Type B pancreatic cell (in vitro differentiated cells): ENCODE measurements around the gene HOXA6. TPM values are rescaled to one million over a fixed set of nuclear protein-coding genes. Genes with fewer than 3 reads are reported as not detected.

Source experiments
- DNase-seq: peaks from one replicate; pipeline ENCODE4 v3.0.0; 2021; ENCODE audit warnings: mixed read lengths; ENCODE audit not compliant: unreplicated experiment; ENCODE audit errors: extremely low spot score
- H3K27ac Mint-ChIP-seq: 2 replicates; pipeline ENCODE4 v1.8.0; 2021; ENCODE audit warnings: mild to moderate bottlenecking, mixed read lengths
- H3K27me3 Mint-ChIP-seq: 2 replicates; pipeline ENCODE4 v1.8.0; 2021; ENCODE audit warnings: mixed read lengths
- H3K36me3 Mint-ChIP-seq: 2 replicates; pipeline ENCODE4 v1.8.0; 2021; ENCODE audit warnings: mixed read lengths
- H3K4me1 Mint-ChIP-seq: one replicate; pipeline ENCODE4 v1.8.0; 2021; ENCODE audit warnings: mixed read lengths; ENCODE audit not compliant: unreplicated experiment
- H3K4me3 Mint-ChIP-seq: 2 replicates; pipeline ENCODE4 v1.8.0; 2021; ENCODE audit warnings: mild to moderate bottlenecking, mixed read lengths
- H3K9me3 Mint-ChIP-seq: 2 replicates; pipeline ENCODE4 v1.8.0; 2021; ENCODE audit warnings: mixed read lengths
- CTCF ChIP-seq: fragments of 200-600 bp; sonication (generic); conservative IDR thresholded peaks from 2 replicates; pipeline ENCODE4 v1.5.0; 2021; ENCODE audit warnings: antibody characterized with exemption, mild to moderate bottlenecking
- total RNA-seq: library from RNA; stranded (reverse); gene quantifications from 2 replicates; pipeline ENCODE4 v1.2.1, GENCODE V29; 2021; ENCODE audit warnings: low replicate concordance

HOXA6 gene
- total RNA-seq, 1 donor from 2014 or later = 10.9 TPM

- H3K4me1 Mint-ChIP-seq = peaks cover 16% of the 10 kb centered on the region
These were observed 13.1 kb upstream of the HOXA6 start for GRCh38 chr7:27160546-27161213.

GRCh38 chr7:27160145-27160545, 12.6 kb upstream of the HOXA6 start:
- H3K4me3 Mint-ChIP-seq = peak overlapping the region; percentile 69
- H3K4me1 Mint-ChIP-seq = peaks cover 14% of the 10 kb centered on the region
- H3K27ac Mint-ChIP-seq = no peak overlapping the region
- H3K36me3 Mint-ChIP-seq = peaks cover 4% of the 10 kb centered on the region
- H3K9me3 Mint-ChIP-seq = peaks cover 5% of the 10 kb centered on the region
- no peak for DNase-seq
- TF ChIP-seq CTCF = no peak
- H3K27me3 Mint-ChIP-seq = peaks cover 90% of the 10 kb centered on the region

More at GRCh38 chr7:27160546-27161213, 13.1 kb upstream of the HOXA6 start:
- Mint-ChIP-seq H3K36me3 (peaks cover 4% of the 10 kb centered on the region), H3K27me3 (peaks cover 88% of the 10 kb centered on the region), H3K27ac (no peak overlapping the region), H3K4me3 (peak overlapping the region; percentile 83), H3K9me3 (peaks cover 5% of the 10 kb centered on the region)
- peak; percentile 99 for TF ChIP-seq CTCF
- peak; percentile 93 for DNase-seq

- peak overlapping the region; percentile 70 for H3K4me3 Mint-ChIP-seq
- no peak for TF ChIP-seq CTCF
- no peak overlapping the region for H3K27ac Mint-ChIP-seq
- peaks cover 7% of the 10 kb centered on the region for H3K36me3 Mint-ChIP-seq
- peaks cover 5% of the 10 kb centered on the region for H3K9me3 Mint-ChIP-seq
- DNase-seq = no peak
- H3K27me3 Mint-ChIP-seq = peaks cover 92% of the 10 kb centered on the region
- peaks cover 19% of the 10 kb centered on the region for H3K4me1 Mint-ChIP-seq
These were observed 11.9 kb upstream of the HOXA6 start for GRCh38 chr7:27159266-27160144.

- Mint-ChIP-seq H3K27ac (peak overlapping the region; percentile 1), H3K4me3 (peak overlapping the region; percentile 84), H3K9me3 (peaks cover 5% of the 10 kb centered on the region), H3K4me1 (peaks cover 13% of the 10 kb centered on the region), H3K36me3 (peaks cover 8% of the 10 kb centered on the region), H3K27me3 (peaks cover 92% of the 10 kb centered on the region)
- TF ChIP-seq CTCF = no peak
- DNase-seq = no peak
These were observed 11.1 kb upstream of the HOXA6 start for GRCh38 chr7:27158436-27159265.

- Mint-ChIP-seq H3K27ac (no peak overlapping the region), H3K36me3 (peaks cover 13% of the 10 kb centered on the region), H3K4me1 (peaks cover 13% of the 10 kb centered on the region), H3K9me3 (peaks cover 5% of the 10 kb centered on the region), H3K27me3 (peaks cover 91% of the 10 kb centered on the region), H3K4me3 (peak overlapping the region; percentile 84)
- DNase-seq = no peak
- TF ChIP-seq CTCF = no peak
These were observed 10.3 kb upstream of the HOXA6 start for GRCh38 chr7:27157702-27158431.
